ENCODE measurements around the gene ITPK1.

- TF ChIP-seq CTCF (IDR thresholded peaks at IDR 0.05; ENCODE audit: borderline replicate concordance, extremely low read depth, low read length, poor library complexity, severe bottlenecking): no peak
- no peak for TF ChIP-seq EZH2 (IDR thresholded peaks at IDR 0.05; ENCODE audit: borderline replicate concordance, low read depth, low read length, severe bottlenecking)
Measured at GRCh38 chr14:93150227-93151208, 34.8 kb upstream of the ITPK1 start.

All from DND-41 (cell line).